AML-193 (cell line): Measurements from ENCODE around the gene ZMIZ1.

Experiments
- DNase-seq, 2 experiments: peaks; one replicate each; lab custom pipeline; 2025; lab: John Stamatoyannopoulos, UW

Gene ZMIZ1

GRCh38 chr10:79063661-79064492, 4.9 kb upstream of the ZMIZ1 start:
- DNase-seq, result no peak

- no peak for DNase-seq
These were observed 3.6 kb upstream of the ZMIZ1 start for GRCh38 chr10:79065091-79065551.

- no peak for DNase-seq
These were observed 2.9 kb upstream of the ZMIZ1 start for GRCh38 chr10:79065853-79066252.

- no peak for DNase-seq
These were observed 2.1 kb upstream of the ZMIZ1 start for GRCh38 chr10:79066411-79067240.

- DNase-seq, result peak; percentile 53 to 61
These were observed 1.2 kb upstream of the ZMIZ1 start for GRCh38 chr10:79067241-79068202.

- DNase-seq, result no peak
These were observed 584 bp upstream of the ZMIZ1 start for GRCh38 chr10:79068203-79068561.

GRCh38 chr10:79069325-79070080, 737 bp downstream of the ZMIZ1 start:
- peak; percentile 16 to 25 for DNase-seq

- no peak for DNase-seq
These were observed 1.4 kb downstream of the ZMIZ1 start for GRCh38 chr10:79070081-79070605.

GRCh38 chr10:79070606-79071395, 2.0 kb downstream of the ZMIZ1 start:
- DNase-seq, result peak; percentile 71 to 81

GRCh38 chr10:79071396-79071923, 2.7 kb downstream of the ZMIZ1 start:
- no peak for DNase-seq

- DNase-seq, result no peak
These were observed 3.3 kb downstream of the ZMIZ1 start for GRCh38 chr10:79072041-79072441.

- DNase-seq, result no peak
These were observed 4.4 kb downstream of the ZMIZ1 start for GRCh38 chr10:79072994-79073645.

- no peak for DNase-seq
These were observed 5.1 kb downstream of the ZMIZ1 start for GRCh38 chr10:79073784-79074432.

GRCh38 chr10:79074732-79075131, 6.0 kb downstream of the ZMIZ1 start:
- DNase-seq, result no peak

- no peak for DNase-seq
These were observed 6.7 kb downstream of the ZMIZ1 start for GRCh38 chr10:79075418-79075817.

GRCh38 chr10:79077488-79078173, 8.9 kb downstream of the ZMIZ1 start:
- no peak for DNase-seq

- DNase-seq, result no peak
These were observed 9.7 kb downstream of the ZMIZ1 start for GRCh38 chr10:79078367-79079053.

GRCh38 chr10:79079054-79079397, 10.3 kb downstream of the ZMIZ1 start:
- DNase-seq, result no peak
